ENCODE results near the gene STEAP3. TPM values are rescaled to one million over a fixed set of nuclear protein-coding genes. Genes with fewer than 3 reads are reported as not detected.

Gene STEAP3
- total RNA-seq, 1 donor from 2014 or later = 27.8 TPM

DNA sequence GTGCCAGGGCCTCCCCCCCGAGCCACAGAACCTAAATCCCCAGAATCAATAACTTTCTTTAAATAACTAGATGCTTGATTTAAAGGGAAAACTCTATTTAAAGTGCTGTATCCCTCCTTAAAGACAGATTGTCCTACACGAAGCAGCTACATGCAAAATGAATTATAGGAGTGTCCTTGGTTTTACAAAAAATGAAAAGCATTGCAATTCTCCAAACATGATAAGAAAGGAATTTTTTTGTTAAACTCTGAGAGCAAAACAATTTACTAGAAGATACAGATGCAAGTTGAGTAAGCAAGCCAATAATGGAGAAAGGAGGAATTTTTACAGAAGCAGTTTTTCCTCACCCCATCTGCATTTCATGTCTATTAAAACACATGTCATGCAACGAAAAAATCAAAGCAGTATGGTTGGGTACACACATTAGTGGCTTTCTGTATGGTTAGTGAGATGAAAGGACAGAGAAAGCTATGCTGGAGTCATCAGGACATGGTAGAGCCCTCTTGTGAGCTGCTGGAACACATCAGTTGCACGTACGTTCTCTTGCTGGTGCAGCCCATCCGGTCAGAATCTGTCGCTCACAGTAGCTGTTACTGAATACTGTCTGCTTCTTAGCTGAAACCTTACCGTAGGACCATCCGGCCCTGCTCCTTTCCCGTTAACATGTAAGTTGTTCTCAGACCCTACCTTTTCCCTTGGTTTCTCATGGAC lies 25.9 kb upstream of the STEAP3 start:
- no peak for DNase-seq (ENCODE audit: low read depth)
- TF ChIP-seq, protein P1, sequence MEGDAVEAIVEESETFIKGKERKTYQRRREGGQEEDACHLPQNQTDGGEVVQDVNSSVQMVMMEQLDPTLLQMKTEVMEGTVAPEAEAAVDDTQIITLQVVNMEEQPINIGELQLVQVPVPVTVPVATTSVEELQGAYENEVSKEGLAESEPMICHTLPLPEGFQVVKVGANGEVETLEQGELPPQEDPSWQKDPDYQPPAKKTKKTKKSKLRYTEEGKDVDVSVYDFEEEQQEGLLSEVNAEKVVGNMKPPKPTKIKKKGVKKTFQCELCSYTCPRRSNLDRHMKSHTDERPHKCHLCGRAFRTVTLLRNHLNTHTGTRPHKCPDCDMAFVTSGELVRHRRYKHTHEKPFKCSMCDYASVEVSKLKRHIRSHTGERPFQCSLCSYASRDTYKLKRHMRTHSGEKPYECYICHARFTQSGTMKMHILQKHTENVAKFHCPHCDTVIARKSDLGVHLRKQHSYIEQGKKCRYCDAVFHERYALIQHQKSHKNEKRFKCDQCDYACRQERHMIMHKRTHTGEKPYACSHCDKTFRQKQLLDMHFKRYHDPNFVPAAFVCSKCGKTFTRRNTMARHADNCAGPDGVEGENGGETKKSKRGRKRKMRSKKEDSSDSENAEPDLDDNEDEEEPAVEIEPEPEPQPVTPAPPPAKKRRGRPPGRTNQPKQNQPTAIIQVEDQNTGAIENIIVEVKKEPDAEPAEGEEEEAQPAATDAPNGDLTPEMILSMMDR (conservative IDR thresholded peaks at IDR 0.05; ENCODE audit: low read depth, low read length) = no peak
- no peak overlapping the region for H3K4me3 ChIP-seq (ENCODE audit: low read depth, low read length)

GRCh38 chr2:119198240-119198840 lies 25.3 kb upstream of the STEAP3 start:
- no peak overlapping the region for H3K4me3 ChIP-seq (ENCODE audit: low read depth, low read length)
- TF ChIP-seq, protein P1 (conservative IDR thresholded peaks at IDR 0.05; ENCODE audit: low read depth, low read length) = no peak
- DNase-seq (ENCODE audit: low read depth) = no peak

GRCh38 chr2:119201815-119202214 lies 21.8 kb upstream of the STEAP3 start:
- TF ChIP-seq, protein P1 (conservative IDR thresholded peaks at IDR 0.05; ENCODE audit: low read depth, low read length) = no peak
- H3K4me3 ChIP-seq (ENCODE audit: low read depth, low read length) = no peak overlapping the region
- no peak for DNase-seq (ENCODE audit: low read depth)

DNA sequence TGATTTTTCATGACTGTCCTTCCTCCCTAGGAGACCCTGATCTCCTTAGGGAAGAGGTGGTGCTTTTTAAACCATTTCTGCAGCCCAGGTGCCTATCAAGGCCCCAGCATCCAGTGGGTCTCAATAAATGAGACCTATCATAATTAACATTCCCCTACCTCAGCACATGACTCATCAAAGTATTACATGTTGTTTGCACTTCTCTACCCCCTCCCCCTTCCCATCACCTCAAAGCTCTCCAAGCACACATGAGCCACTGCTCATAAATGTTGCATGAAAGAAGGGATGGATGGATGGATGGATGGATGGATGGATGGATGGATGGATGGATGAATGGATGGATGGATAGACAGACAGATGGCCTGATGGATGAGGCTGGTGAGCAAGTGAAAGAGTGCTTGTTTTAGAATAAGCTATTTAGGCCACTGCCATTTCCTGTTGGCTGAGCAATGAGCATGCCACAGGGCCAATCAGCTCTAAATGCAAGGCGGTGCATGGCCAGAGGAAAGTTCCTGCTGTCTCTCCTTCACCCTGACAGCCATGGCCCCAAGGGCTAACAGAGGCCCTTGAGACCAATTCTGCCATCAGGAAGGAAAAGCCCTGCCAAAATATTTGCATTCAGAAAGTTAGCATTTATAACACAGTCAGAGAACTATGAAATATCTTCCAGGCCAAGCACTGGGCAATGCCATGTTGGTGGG lies 20.9 kb upstream of the STEAP3 start:
- H3K4me3 ChIP-seq (ENCODE audit: low read depth, low read length) = no peak overlapping the region
- no peak for DNase-seq (ENCODE audit: low read depth)
- TF ChIP-seq, protein P1 (conservative IDR thresholded peaks at IDR 0.05; ENCODE audit: low read depth, low read length) = no peak

GRCh38 chr2:119204525-119204924 lies 19.1 kb upstream of the STEAP3 start:
- H3K4me3 ChIP-seq (ENCODE audit: low read depth, low read length) = no peak overlapping the region
- TF ChIP-seq, protein P1 (conservative IDR thresholded peaks at IDR 0.05; ENCODE audit: low read depth, low read length) = no peak
- no peak for DNase-seq (ENCODE audit: low read depth)

DNA sequence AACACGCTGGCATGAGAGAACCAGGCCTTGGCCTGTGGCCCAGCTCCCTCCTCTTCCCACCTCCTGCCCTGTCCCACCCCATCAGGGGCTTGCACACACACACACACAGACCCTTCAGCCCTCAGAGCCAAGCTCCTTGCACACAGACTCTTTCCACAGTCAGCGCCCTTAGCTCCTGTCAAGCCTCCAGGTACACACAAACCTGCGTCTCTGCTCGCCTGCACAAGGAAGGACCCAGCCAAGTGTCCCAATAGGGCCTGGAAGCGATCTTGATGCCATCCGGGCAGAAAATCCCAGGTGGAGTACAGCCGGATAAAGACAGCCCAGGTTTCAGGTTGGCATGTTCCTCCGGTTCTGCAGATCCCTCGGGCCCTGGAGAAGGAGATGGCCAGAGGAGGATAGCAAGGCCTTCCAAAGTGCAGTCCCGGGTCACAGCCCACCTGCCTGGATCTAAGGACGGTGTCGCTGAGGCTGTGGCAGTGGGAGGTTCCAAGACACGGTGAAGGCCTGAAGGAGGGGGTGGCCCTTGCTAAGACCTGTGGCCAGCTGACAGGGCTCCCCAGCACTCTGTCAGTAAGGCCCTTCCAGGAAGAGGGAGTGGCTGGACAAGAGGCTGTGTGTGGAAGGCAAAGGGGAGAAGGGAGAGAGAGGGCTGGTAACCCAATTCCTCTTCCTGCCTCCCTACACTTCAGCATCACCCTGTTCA lies 18.5 kb upstream of the STEAP3 start:
- no peak for DNase-seq (ENCODE audit: low read depth)
- TF ChIP-seq, protein P1 (conservative IDR thresholded peaks at IDR 0.05; ENCODE audit: low read depth, low read length) = no peak
- no peak overlapping the region for H3K4me3 ChIP-seq (ENCODE audit: low read depth, low read length)
